GM12878 (cell line): ENCODE measurements around the gene TRPV5. TPM values are rescaled to one million over a fixed set of nuclear protein-coding genes. Genes with fewer than 3 reads are reported as not detected.

Source experiments
- ATAC-seq: fragments of 200-7000 bp; cut with Tn5 transposase; 3 replicates; pipeline ENCODE4 v1.9.1; 2020; ENCODE audit warnings: mild to moderate bottlenecking, moderate library complexity
- BruUV-seq: library from RNA; stranded (reverse); fragments of 400-500 nt; replicated peaks from 2 replicates; lab custom pipeline; 2021; lab: Mats Ljungman, UMichigan
- CTCF ChIA-PET: fragments of 300-600 bp; sonication (Branson Sonifier 250); formaldehyde crosslinking; extraction: SDS; loops from one replicate; lab custom pipeline; 2021; ENCODE audit warnings: inconsistent platforms; lab: Yijun Ruan, JAX
- POLR2A ChIA-PET: fragments of 350-600 bp; formaldehyde crosslinking; extraction: SDS; loops from one replicate; lab custom pipeline; 2021; ENCODE audit warnings: inconsistent platforms; lab: Charles Lee
- RAD21 ChIA-PET: fragments of 300-600 bp; sonication (Branson Sonifier 250); formaldehyde crosslinking; loops from one replicate; lab custom pipeline; 2023; ENCODE audit warnings: antibody characterized with exemption; ENCODE audit not compliant: unreplicated experiment; lab: Charles Lee
- SMC1A ChIA-PET: fragments of 300-600 bp; sonication (Branson Sonifier 250); formaldehyde crosslinking; loops from one replicate; lab custom pipeline; 2023; ENCODE audit not compliant: unreplicated experiment, uncharacterized antibody; lab: Charles Lee
- DNase-seq: peaks from one replicate; pipeline ENCODE4 v3.0.0-alpha.2; 2011; ENCODE audit warnings: low read depth, low spot score
- FAIRE-seq: peaks from 3 replicates; lab custom pipeline; 2011; peaks lifted over from hg19 to GRCh38; lab: Jason Lieb, UNC
- H2AFZ ChIP-seq: 2 replicates; pipeline ENCODE4 v1.6.0; 2011; ENCODE audit warnings: low read depth, low read length, control low read depth; ENCODE audit not compliant: control insufficient read depth
- H3K27ac ChIP-seq: 2 replicates; pipeline ENCODE4 v1.5.1; 2011; ENCODE audit warnings: control low read depth; ENCODE audit not compliant: control insufficient read depth, insufficient read depth
- H3K27me3 ChIP-seq, 2 experiments: replicated peaks in 1 of 2; 2 replicates each; pipeline versions ENCODE4 v1.6.0 to v1.6.1; 2011; ENCODE audit warnings: low read length in 1 of 2; ENCODE audit not compliant: control insufficient read depth in 2 of 2, insufficient read depth in 2 of 2
- H3K36me3 ChIP-seq, 2 experiments: 2 replicates each; pipeline ENCODE4 v1.5.1; 2011; ENCODE audit warnings: low read length in 1 of 2; ENCODE audit not compliant: control insufficient read depth in 2 of 2, insufficient read depth in 2 of 2
- H3K4me1 ChIP-seq: 2 replicates; pipeline ENCODE4 v1.6.1; 2011; ENCODE audit warnings: mild to moderate bottlenecking, low read length, moderate library complexity, mixed read lengths; ENCODE audit not compliant: control insufficient read depth, insufficient read depth
- H3K4me2 ChIP-seq: 2 replicates; pipeline ENCODE4 v1.6.0; 2011; ENCODE audit warnings: control low read depth; ENCODE audit not compliant: control insufficient read depth, insufficient read depth
- H3K4me3 ChIP-seq: fragments of 200-600 bp; sonication (generic); 2 replicates; pipeline ENCODE4 v1.5.1; 2016
- H3K79me2 ChIP-seq: 2 replicates; pipeline ENCODE4 v1.6.0; 2011; ENCODE audit warnings: low read length; ENCODE audit not compliant: control insufficient read depth, insufficient read depth
- H3K9ac ChIP-seq: 2 replicates; pipeline ENCODE4 v1.8.0; 2011; ENCODE audit warnings: low read length, control low read depth, mixed read lengths; ENCODE audit not compliant: control insufficient read depth, insufficient read depth
- H3K9me3 ChIP-seq: replicated peaks from 3 replicates; pipeline ENCODE4 v1.5.1; 2011; ENCODE audit warnings: mild to moderate bottlenecking, low read length; ENCODE audit not compliant: control insufficient read depth, insufficient read depth
- H4K20me1 ChIP-seq: 2 replicates; pipeline ENCODE4 v1.6.0; 2011; ENCODE audit not compliant: control insufficient read depth, insufficient read depth
- ATF3 ChIP-seq: IDR thresholded peaks from 2 replicates; pipeline ENCODE4 v1.6.1; 2011; ENCODE audit warnings: low read depth, mild to moderate bottlenecking, low read length, moderate library complexity, borderline replicate concordance; ENCODE audit errors: extremely low read depth
- BCLAF1 ChIP-seq: fragments of 450-650 bp; IDR thresholded peaks from 2 replicates; pipeline ENCODE4 v1.6.1; 2017; ENCODE audit warnings: antibody characterized with exemption, mild to moderate bottlenecking, moderate library complexity
- FOXM1 ChIP-seq: IDR thresholded peaks from 2 replicates; pipeline ENCODE4 v1.6.1; 2012; ENCODE audit warnings: low read depth, mild to moderate bottlenecking, inconsistent platforms, low read length, moderate library complexity
- KAT2A ChIP-seq: conservative IDR thresholded peaks from 2 replicates; pipeline ENCODE4 v1.6.1; 2011; ENCODE audit warnings: low read depth, low read length; ENCODE audit not compliant: control insufficient read depth
- MLLT1 ChIP-seq: fragments of 450-650 bp; IDR thresholded peaks from 2 replicates; pipeline ENCODE4 v1.6.1; 2016; ENCODE audit warnings: mild to moderate bottlenecking
- PAX8 ChIP-seq: fragments of 450-650 bp; IDR thresholded peaks from 2 replicates; pipeline ENCODE4 v1.6.1; 2017; ENCODE audit warnings: mild to moderate bottlenecking, moderate library complexity
- POLR2AphosphoS2 ChIP-seq: IDR thresholded peaks from 2 replicates; pipeline ENCODE4 v1.6.1; 2011; ENCODE audit warnings: low read depth, mild to moderate bottlenecking, low read length, improper control_type of control experiment, moderate library complexity
- POLR2AphosphoS5 ChIP-seq: IDR thresholded peaks from 2 replicates; pipeline ENCODE4 v1.6.1; 2011; ENCODE audit warnings: mild to moderate bottlenecking, low read length, inconsistent platforms
- RCOR1 ChIP-seq: conservative IDR thresholded peaks from 2 replicates; pipeline ENCODE4 v1.6.1; 2012; ENCODE audit warnings: low read depth, low read length, improper control_type of control experiment
- SUPT20H ChIP-seq: IDR thresholded peaks from 2 replicates; pipeline ENCODE4 v1.6.1; 2011; ENCODE audit warnings: low read depth, mild to moderate bottlenecking, low read length, moderate library complexity, borderline replicate concordance; ENCODE audit not compliant: control insufficient read depth
- TCF7 ChIP-seq: IDR thresholded peaks from 2 replicates; pipeline ENCODE4 v1.6.1; 2014; ENCODE audit warnings: antibody characterized with exemption, borderline replicate concordance
- ZNF622 ChIP-seq: fragments of 450-650 bp; IDR thresholded peaks from 2 replicates; pipeline ENCODE4 v1.6.1; 2017; ENCODE audit warnings: mild to moderate bottlenecking, inconsistent platforms
- ZNF687 ChIP-seq: fragments of 450-650 bp; IDR thresholded peaks from 2 replicates; pipeline ENCODE4 v1.6.1; 2017; ENCODE audit warnings: mild to moderate bottlenecking, moderate library complexity
- WGBS: methylation state at CpG from one replicate; pipeline ENCODE4 v1.1.6; 2016; ENCODE audit warnings: low lambda C conversion rate; ENCODE audit not compliant: insufficient replicate concordance, insufficient coverage; ENCODE audit errors: missing lambda C conversion rate; 5-methylcytosine and 5-hydroxymethylcytosine counted together
- in situ Hi-C: fragments of 300-500 bp; cut with MboI; formaldehyde crosslinking; loops from 9 replicates; pipeline ENCODE4 v1.14.3; 2018; ENCODE audit warnings: mixed read lengths
- intact Hi-C: fragments of 100-400 bp; cut with micrococcal nuclease; formaldehyde crosslinking; loops from one replicate; pipeline ENCODE4 v1.14.2; 2022; ENCODE audit not compliant: unreplicated experiment
- polyA plus RNA-seq, 11 experiments: library from polyadenylated mRNA; depleted of rRNA in 4 of 11; unstranded in 6 of 11; stranded (reverse) in 5 of 11; fragments of >200 nt; fragmentation: Nextera tagmentation in 4 of 11; fragmentation: Illumina TruSeq in 1 of 11; extraction: Ambion mirVana in 4 of 11; extraction: Trizol in 1 of 11; gene quantifications; 1 replicate in 1 of 11; 2 replicates in 10 of 11; pipeline versions ENCODE4 v1.2.1 to v1.2.3, GENCODE V29; 2011 to 2016; ENCODE audit warnings: inconsistent platforms in 2 of 11, missing spikeins in 2 of 11, low read depth in 1 of 11
- total RNA-seq, 4 experiments: library from RNA; depleted of rRNA in 3 of 4; stranded (reverse); fragments of >200 nt in 3 of 4; fragmentation: Illumina TruSeq in 1 of 4; extraction: Trizol in 1 of 4; gene quantifications; 2 replicates each; pipeline versions ENCODE4 v1.2.1 to v1.2.3, GENCODE V29; 2013 to 2021

TRPV5 gene
- total and polyA plus RNA-seq, 10 of the 15 experiments (the other 5 are each of a cell fraction or from before 2014, with no cell fraction given): not detected

GRCh38 chr7:142963993-142964392 is 30.4 kb upstream of the TRPV5 start:
- Histone ChIP-seq H2AFZ (no peak overlapping the region), H4K20me1 (no peaks in the 10 kb centered on the region), H3K27me3 (no peaks in the 10 kb centered on the region; a peak in 3 of 4 replicates), H3K9me3 (no peaks in the 10 kb centered on the region), H3K9ac (no peak overlapping the region), H3K4me2 (no peak overlapping the region), H3K4me1 (no peaks in the 10 kb centered on the region), H3K27ac (no peak overlapping the region), H3K4me3 (no peak overlapping the region), H3K36me3 (no peaks in the 10 kb centered on the region), H3K79me2 (no peaks in the 10 kb centered on the region)
- ChIA-PET RAD21 (no interaction called here), POLR2A (no interaction called here), CTCF (no interaction called here), SMC1A (no interaction called here)
- no peak for ATAC-seq
- DNase-seq: no peak
- no peak for FAIRE-seq
- in situ Hi-C loops: no loop called here
- TF ChIP-seq POLR2AphosphoS5 (no peak), RCOR1 (no peak), MLLT1 (no peak), SUPT20H (no peak), BCLAF1 (no peak), FOXM1 (no peak), ZNF687 (no peak), PAX8 (no peak), ATF3 (no peak), ZNF622 (no peak), KAT2A (no peak), TCF7 (no peak), POLR2AphosphoS2 (no peak)
- BruUV-seq: no TSS peak
- WGBS: 0% methylated on average over 1 of the region's 2 CpGs
- intact Hi-C loops: no loop called here
